Activated effector memory CD4-positive, alpha-beta T cell treated with anti-CD3 and anti-CD28 coated beads, Interleukin-2, amount 50 U/mL, for 16 hours (primary cell): ENCODE results near the gene C11orf97.
"Not testable (repeated sequence)": the region's sequence is repeated elsewhere in the genome, so short reads cannot be mapped to it uniquely, and the experiment has no call there.

ENCODE experiments used
- DNase-seq: peaks from one replicate; pipeline ENCODE4 v3.0.0-alpha.2; 2020

The C11orf97 gene, protein sequence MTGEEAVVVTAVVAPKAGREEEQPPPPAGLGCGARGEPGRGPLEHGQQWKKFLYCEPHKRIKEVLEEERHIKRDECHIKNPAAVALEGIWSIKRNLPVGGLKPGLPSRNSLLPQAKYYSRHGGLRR

DNA sequence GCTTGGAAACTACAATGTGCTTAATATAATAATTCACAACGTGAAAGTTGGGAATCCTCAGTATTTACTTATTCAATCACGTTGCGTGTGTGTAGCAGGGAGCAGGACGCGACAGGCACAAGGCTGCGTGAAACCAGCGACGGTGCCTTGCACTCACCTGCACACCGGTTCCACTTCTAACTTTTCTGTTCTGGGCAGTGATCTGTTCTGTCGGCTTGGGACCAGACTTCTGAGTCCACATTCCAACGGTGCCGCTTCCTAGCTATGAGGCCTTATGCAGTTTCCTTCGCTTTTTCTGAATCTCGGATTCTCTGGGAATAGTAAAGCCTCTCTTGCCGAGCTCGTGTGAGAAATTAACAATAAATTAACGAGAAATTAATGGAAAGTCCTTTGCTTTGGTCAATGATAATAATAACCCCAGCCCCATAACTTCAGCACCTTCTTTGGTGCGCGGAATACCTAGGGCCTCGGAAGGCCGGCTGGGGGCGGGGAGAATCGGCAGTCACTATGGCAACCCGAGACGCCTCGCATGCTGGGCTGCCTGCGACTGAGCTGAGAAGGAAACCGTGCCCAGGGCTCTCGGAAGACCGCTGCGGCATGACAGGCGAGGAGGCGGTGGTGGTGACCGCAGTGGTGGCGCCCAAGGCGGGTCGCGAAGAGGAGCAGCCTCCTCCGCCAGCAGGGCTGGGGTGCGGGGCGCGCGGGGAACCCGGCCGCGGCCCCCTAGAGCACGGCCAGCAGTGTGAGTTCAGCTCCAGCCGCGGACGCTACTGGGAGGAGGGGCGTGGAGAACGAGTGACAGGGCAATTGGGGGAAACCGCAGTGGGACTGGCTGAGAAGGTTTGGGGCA is at the start of gene C11orf97:
TSS of gene C11orf97 (plus strand) at position 530 of the 850 bp plus-strand sequence. CDS start at position 598, 68 bp downstream.
- peak; percentile 81 for DNase-seq

DNA sequence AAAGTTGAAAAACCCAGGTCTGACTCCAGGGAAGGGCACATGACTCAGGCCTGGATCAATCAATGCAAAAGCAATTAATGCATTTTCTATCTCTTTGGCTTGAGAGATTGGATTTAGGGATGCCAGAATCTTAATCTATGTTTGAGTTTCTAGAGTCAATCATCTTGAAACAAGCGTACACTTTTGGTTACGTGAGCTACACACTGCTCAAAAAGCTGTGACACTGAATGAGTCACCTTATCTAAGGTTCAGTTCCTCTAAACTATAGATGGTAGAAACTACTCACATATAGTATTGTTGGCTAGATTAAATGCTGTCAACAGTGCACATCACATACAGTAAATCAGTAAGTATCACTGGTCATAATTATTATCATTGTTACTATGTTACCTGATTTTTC is 42.8 kb upstream of the C11orf97 start:
- DNase-seq, result no peak

DNA sequence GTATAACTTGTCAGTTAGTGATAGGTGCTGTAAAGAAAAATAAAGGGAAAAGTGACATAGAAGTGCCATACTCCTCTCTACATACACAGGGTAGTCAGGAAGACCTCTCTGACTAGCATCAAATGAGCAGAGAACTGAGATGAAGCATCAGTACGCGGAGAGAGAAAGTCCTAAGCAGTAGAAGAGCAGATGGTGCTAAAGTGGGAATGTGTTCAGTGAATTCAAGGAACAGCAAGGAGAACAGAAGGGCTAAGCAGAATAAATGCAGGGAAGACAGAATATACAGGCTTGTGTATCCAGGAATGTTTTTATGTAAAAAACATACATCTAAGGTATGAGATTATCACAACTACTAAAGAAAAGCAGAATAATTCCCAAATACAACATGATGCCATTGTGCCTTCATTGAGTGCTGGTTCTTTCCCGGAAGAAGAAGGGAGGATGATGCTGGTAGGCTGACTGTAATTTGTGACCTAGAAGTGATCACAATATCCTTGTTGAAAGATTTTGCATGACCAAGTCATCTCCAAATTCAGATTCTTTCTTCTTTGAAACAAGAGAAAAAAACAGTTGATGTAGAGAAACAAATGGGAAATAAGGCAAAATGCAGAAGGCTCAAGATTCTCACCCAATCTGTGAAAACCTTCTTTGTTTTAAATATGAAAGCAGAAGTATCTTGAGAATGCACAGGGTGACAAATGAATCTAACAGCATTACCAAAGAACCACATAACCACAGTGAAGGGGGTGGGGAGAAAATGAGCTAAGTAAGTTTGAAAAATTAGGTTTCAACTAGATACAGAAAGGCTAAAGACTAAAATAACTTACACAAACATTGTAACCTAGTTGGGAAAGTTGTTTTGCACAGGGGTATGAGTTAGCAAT is 39.1 kb upstream of the C11orf97 start:
- DNase-seq, result no peak

DNA sequence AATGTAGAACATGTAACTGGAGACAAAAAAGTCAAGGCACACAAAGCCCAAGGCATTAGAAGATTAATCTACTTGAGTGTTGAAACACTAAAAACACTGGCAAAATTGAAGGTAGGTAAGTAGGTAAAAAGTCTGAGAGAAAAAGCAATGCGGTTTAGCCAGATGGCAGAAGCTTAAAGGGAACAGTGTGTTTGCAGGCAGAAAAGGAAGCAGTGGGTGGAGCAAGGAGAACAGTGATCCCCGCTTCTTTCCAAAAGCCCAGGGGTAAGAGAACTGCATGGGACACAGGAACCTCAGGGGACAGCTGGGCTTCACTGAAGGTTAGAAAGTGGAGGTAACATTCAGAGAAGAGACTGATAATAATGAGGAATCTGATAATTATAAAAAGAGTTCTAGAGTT is 34.6 kb upstream of the C11orf97 start:
- DNase-seq, result no peak

DNA sequence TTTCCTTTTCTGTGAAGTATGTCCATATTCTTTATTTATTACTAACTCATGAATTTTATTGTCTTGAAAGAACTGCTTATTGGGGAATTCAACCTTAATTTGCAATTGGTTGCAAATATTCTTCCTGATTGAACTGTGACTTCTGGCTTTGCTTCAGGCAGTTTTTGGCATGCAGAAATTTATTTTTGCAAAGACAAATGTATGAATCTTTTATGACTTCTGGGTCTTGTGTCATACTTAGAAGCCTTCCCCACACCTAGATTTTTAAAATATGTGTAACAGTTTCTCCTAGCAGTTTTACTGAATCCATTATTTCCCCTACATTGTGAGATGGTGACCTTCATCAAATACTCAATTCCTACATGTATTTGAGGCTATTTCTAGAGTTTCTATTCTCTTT is 30.9 kb upstream of the C11orf97 start:
- no peak for DNase-seq

DNA sequence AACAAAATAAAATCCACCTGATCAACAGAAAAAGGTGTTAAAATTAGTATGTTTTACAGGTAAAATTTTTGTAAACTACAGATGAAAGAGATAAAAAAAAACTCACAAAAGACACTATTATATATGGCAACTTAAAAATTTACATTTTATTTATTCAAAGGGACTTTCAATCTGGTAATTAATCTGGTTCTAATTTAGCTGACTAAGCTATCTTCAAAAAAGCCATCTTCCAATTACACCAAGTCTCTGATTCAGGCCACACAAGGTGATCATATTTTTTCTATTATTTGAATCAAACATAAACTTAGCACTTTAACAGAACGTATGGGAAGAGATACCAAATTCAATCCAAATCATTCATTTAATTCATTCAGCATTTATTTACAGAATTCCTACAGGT is 26.2 kb upstream of the C11orf97 start:
- DNase-seq, result no peak

DNA sequence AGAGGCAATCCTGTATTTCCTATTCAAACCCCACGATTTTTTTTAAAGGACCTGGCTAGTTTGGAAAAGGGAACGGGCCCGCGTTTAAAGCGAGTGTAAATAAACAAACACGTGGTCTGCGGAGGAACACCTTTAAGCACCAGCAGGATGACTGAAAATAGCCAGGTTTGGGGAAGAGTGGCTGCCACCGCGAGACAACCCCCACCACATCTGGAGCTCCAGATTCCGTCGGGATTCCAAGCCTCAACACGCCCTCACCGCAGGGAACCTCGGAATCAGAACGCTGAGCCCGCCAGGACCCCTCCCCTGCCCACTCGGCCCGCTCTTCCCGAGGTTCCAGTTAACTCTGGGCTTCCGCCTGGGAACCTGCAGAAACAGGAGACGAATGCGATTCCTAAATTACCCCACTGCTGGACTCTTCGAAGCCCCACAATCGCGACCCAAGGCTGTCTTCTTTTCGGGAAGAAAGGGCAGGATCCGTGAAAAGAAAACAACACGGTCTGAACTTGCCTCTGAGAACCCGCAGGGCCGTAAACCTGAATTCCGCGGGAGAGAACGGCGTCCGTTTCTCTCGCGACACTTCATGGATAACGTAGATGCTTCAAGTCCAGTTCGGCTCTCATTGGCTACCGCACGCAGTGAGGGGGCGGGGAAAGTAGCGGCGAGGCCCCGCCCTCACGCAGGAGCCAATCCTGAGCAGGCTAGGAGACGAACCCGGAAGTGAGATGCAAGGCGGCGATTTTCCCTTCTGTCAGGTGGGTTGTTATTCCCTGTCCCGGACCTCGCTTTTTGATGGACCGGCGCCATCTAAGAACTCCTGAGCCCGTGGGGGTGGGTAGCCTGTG is 18.8 kb upstream of the C11orf97 start, which contains the start of the genes ANKRD49 and MRE11:
TSS of gene ANKRD49 (plus strand) at position 704 of the 845 bp plus-strand sequence. CDS start 2,710 bp downstream, outside the sequence.
TSS of gene MRE11 (minus strand) at position 564 of the 845 bp plus-strand sequence. CDS start 1,043 bp downstream, outside the sequence.
- DNase-seq, result peak; percentile 99

DNA sequence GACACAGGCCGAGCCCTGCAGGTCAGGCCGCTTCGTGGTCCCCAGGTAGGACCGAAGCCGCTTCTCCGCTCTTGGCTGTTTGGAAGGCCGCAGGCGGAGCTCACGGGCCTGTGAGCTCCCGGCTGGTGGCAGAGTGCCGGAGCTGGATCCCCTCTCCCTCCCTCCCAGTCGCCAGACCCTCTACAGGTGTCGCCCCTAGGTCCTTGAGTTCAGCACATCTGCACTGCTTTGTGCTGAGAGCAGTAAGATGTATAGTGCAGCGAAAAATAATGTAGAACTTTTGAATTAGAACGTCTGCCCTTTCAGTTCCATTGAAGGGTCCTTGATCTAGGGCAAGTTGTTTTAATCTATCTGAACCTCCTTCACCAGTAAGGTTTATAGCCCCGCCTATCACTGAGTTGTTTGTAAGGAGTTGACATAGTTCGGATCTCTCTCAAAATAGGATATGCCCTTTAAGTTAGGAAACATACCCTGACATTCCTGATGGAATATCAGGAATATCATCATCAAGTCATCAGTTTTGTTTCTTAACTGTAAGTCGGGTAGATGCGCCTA is 18.1 kb upstream of the C11orf97 start:
- DNase-seq, result no peak

DNA sequence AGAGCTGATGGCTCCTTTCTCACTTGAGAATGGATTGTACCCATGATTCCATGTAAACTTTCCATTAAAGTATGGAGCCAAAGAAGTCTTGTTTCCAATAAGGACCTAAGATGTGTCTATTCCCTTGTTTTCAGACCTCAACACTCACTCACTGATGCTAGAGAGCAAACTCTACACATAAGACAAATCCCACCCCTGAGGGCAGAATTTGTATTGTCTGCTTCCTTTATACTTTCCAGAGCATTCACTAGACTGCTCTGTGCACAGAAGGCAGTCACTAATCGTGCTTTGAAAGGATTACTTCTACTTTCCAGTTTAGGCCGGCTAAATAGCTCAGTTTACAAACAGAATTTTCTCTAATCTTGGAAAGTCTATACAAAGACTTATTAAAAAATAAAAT is 12.1 kb upstream of the C11orf97 start:
- no peak for DNase-seq

DNA sequence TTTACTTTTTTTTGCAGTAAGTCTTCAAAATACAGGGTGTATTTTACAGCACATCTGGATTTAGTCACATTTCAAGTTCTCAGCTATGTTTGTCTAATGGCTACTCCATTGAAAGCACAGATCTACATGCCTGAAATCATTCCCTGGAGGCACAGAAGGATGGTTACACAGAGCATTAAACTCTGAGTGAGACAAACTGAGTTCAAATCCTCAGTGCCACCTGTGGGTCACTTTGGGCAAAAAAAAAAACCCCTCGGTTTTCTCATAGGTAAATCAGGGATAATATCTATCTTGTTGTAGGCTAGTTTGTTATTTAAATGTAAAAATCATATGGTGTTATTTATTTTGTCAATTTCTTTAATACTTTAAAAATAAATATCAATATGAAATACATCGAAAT is 10.7 kb upstream of the C11orf97 start:
- DNase-seq, result no peak

DNA sequence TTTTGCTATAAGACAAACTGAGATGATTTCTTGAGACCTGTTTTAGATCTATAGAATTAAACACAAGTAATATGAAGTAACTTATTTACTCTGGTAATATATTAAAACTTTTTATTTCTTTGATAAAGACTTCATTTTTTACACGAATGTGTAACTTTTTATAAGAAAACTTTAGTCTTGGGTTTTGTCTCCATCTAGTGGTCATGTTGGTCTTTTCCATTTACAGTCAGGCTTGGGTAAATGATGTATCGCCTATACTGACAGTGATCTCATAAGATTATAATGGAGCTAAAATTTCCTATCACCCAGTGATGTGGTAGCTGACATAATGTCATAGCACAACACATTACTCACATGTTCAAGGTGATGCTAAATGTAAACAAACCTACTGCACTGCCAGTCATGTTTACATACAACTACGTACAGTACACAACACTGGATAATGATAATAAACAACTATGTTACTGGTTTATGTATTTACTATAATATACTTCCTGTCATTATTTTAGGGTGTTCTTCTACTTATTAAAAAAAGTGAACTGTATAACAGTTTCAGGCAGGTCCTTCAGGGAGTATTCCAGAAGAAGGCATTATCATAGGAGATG is 7.5 kb upstream of the C11orf97 start:
- no peak for DNase-seq

DNA sequence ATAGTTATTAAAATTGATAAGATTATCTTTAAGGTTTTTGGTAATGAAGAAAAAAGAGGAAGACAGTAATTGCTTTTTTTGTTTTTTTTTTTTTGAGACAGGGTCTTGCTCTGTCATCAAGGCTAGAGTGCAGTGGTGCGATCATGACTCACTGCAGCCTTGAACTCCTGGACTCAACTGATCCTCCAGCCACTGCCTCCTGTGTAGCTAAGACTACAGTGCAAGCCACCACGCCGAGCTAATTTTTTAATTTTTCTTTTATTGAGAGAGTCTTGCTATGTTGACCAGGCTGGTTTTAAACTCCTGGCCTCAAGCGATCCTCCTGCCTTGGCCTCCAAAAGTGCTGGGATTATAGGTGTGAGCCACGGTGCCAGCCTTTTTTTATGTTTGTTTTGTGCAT is 5.7 kb upstream of the C11orf97 start:
- DNase-seq, result not testable (repeated sequence)

DNA sequence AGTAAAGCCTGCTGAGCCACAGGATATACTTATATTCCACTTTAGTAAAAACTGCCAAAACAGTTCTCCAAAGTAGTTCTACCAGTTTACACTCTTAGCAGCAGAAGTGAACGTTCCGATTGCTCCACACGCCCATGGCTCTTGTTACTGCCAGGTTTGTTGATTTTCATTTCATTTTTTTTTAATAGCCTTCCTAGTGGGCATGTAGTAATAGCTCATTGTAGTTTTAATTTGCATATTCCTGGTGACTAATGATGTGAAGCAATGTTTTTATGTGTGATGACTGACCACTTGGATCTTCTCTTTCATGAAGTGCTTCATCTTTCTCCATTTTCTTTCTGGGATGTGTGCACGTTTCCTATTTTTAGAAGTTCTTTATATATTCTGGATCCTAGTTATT is 4.8 kb upstream of the C11orf97 start:
- no peak for DNase-seq

DNA sequence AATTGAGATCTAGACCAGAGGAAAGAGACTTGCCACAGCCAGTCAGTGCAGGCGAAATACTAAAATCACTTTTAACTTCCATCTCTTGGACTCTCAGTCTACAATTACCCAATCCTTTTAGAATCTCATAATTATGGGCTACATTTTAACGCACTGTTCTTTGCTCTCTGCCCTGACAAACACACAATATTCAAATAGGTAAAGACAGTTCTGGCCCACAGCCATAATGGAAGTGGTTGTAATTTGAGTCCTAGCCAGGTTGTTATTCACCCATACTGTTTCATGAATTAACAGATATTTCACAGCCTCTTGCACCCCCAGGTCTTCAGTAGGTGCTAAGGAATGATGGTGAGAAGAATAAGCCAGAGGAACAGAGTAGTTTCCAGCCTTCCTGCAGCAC is 830 bp downstream of the C11orf97 start:
- no peak for DNase-seq

DNA sequence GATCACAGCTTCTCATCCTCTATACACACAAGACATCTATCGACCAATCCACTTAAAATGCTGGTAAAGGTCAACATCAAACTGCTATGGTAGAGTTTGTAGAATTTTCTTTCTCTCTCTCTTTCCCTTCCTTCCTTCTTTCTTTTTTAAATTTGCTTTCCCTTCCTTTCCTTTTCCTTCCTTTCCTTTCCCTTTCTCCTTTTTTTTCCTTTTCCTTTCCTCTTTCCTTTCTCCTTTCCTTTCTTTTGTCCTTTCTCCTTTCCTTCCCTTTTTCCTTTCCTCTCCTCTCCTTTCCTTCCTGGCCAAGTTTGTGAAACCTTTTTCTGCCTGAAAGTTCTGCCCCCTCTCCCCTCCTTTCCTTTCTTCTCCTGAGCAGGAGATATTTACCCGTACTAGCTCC is 3.1 kb downstream of the C11orf97 start:
- DNase-seq, result no peak

DNA sequence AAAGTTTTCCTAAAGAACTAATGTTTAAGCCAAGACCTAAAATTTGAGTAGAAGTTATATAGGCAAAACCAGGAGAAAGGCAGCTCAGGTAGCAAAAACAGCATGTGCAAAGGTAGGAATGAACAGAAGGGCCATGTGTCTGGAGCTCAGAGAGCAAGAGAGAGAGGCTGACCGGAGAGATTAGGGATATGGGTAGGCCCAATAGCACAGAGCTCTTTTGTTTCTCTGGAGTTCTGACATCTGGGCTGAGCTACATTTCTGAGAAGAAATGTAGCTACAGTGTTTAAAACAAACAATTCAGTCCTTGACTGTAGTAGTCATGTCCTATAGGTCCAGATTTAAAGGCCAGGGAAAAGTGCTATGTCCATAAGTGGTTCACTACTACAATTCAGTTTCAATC is 4.5 kb downstream of the C11orf97 start:
- no peak for DNase-seq

DNA sequence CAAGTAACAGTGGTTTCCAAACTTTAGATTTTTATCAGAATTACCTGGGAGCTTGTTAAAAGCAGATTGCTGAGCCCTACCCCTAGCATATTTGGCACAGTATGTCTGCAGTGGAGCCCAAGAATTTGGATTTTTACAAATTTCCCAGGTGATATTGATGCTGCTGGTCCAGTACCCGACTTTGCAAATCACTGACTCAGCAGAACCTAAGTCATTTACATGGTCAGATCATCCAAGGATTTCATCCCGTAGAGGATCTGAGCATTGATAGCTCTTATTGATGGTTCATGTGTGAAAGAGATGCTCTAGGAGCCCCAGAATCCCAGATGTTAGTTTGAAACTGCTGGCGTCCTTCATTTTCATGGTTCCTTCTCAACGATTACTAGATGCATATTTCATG is 6.0 kb downstream of the C11orf97 start:
- no peak for DNase-seq

DNA sequence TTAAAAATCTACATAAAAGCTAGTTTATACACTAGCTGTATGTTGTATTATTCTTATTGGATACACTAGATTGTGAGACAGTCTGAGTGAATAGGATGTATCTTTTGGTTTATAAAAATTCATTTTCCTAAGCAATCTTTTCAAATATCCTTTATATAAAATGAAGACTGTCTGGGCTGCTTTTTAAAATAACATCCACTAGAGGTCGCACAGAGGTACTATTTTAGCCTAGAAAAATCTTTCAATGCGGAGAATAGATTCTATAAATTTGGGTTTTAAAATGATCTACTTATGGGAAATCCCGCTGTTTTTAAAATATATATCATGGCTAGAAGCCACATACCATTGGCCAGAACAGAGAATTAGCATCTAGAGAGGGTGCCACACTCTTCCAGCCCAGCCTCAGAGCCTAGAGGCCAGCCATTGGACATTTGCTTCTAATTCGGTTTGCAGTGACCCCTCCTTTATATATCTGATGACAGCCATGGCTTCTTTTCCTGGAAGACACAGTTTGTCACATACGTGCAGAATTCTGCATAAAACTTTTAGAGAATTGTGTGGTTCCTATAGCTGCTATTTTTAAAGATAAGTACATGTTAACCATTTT is 7.3 kb downstream of the C11orf97 start:
- DNase-seq, result no peak

DNA sequence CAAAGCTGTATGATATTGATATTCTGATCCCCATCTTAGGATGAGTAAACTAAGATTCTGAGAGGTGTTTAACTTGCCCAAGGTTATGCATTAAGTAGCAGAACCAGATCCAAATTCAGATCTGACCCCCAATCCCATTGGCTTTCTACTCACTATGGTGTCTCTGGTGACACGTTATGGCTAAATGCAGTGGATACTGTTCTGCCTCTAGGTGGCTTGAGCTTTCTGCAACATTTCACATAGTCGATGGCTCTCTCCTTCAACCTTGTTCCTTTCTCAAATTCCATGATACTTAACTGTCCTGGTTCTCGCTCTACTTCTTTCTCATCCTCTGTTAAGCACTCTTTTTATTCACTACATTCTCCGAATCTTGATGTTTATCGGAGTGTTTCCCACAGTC is 9.4 kb downstream of the C11orf97 start:
- no peak for DNase-seq

DNA sequence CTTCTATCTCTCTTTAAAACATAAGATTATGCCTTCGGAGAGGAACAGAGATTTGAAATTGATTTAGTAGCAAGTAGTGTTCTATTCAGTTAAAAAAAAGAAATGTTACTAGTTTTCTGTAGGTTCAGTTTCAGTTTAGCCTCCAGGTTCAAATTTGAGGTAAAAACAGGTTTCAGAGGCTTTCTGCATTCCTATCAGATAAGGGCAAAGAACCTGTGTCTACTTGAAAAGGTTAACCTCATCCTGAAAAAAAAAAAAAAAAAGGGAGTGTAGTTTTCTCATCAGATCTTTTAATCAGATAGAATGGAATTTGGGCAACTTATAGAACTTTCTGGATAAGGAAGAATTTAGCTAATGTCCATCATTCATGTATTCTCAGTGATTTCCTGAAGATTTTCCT is 12.1 kb downstream of the C11orf97 start:
- DNase-seq, result no peak
